GM19238 (cell line): ENCODE measurements around the gene MAN1A1.

ENCODE experiments used
- DNase-seq: peaks from one replicate; pipeline ENCODE4 v3.0.0; 2011; ENCODE audit warnings: low spot score; ENCODE audit not compliant: insufficient read length

MAN1A1 gene

DNA sequence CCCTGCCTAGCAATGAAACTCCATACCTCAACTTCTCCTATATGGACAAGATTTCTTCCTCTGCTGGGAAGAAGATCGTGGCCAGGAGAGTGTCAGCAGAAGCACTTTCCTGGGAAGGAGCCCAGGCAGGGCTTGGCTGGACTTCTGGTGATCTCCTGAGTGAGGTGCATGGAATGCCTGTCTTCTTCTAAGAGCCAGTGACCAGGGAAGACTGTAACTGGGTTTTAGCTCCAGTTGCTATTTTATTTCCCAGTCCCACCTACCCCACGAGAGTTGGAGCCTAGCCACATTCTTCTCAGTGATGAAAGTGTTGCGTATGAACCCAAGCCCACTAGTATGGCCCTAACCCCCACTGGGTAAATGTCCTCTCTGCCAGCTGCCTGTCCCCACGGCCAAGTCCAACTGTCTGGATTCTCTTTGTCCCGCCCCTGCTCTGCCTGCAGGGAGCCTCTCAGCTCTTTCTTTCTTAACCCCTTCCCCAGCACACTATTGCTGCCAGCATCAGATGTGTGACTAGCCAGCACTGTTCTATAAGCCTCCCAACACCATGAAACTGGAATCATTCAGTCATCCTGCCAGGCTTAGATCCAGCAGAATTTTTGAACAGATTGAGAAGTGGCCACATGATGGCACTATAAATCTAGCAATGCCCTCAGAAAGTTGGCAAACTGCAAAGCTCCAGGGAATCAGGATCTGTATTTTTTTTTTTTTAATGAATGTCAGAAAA, 201.3 kb downstream of the MAN1A1 start:
- DNase-seq: no peak

DNA sequence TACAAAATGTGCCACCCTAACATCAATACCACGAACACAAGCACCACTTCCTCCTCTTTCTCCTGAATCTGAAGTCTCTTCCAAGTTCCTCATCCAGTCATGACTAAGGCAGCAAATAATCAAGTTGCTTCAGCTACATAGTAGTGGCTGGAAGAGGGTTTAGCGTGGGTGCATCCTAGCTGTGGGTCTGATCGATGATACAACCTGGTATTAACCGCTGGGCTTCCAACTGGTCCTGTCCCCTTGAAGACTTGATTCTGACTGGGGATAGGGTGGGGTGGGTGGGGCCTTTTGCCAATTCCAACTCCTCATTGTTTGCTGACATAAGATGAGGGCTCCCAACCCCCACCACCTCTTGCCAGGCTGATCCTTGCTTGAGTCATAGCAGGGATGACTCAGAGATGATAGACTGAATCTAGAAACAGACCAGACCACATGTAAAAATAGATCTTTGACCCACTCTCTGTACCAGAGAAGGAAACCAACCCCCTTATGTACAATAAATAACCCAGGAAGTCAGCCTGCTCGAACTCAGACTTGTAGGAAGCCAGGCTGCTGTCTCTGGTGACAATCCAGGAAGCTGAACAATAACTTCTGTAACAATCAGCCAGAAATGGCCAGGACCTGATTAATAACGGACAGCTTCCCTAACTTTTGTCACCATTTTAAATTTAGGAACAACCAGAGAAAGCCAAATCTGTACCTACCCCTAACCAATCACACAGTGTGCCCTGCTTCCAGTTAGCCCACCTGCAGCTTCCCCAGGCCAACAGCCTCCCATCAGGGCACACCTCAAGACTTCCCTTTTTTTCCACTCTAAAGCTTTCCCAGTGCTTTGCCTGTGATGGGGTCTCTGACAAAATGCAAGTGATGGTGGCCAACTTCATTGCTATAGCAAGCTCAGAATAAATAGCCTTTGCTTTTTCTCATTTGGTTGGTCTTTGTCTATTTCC, 202.2 kb downstream of the MAN1A1 start:
- DNase-seq: peak; percentile 47

DNA sequence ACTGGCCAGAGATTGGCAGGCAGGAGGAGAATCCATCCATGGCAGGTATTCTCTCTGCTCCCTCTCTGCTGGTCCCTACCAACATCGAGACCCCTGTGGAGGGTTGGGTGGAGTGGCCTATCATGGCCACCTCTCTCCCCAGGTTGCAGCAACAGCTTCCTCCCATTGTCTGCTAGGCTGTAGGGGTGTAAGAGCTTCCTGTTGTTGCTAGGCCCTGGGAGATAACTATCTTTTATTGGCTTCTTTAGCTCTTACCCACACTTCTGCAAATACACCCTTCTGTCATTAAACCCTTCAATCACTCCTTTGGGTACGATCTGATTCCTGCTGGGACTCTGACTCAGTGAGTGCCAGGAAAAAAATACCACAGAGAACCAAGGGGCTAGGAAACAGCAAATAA, 204.4 kb downstream of the MAN1A1 start:
- DNase-seq: no peak

DNA sequence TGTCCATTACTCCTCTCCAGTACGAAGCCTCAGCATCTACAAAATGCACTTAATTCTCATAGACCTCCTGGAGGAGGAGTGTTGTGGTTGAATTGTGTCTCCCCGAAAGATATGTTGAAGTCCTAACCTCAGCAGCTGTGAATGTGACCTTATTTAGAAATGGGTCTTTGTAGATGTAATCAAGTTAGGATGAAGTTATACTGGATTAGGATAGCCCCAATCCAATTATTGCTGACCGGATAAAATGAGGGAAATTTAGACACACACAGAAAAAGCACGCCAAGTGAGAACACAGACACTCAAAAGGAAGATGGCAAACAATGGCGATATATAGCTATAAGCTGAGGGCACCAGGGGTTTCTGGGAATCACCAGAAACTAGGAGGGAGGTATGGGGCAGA, 206.9 kb downstream of the MAN1A1 start:
- no peak for DNase-seq

DNA sequence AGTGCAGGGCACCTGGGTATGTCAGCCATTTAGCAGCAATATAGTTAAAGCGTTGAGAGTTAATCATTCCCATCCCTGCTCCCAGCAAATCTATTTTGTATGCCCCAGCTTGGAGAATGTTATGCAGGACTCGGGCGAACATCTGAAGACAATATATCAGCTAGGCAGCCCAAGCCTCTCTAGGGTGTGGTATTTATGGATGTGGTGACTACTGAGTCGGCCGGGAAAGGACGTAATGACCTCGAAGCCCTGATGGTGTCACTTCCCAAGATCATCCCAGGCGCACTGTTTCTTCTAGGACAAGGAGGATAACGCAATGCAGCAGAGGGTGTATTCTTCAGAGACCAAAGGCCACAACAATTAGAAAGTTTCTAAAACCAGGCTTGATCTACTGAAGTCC, 207.5 kb downstream of the MAN1A1 start:
- DNase-seq: no peak

DNA sequence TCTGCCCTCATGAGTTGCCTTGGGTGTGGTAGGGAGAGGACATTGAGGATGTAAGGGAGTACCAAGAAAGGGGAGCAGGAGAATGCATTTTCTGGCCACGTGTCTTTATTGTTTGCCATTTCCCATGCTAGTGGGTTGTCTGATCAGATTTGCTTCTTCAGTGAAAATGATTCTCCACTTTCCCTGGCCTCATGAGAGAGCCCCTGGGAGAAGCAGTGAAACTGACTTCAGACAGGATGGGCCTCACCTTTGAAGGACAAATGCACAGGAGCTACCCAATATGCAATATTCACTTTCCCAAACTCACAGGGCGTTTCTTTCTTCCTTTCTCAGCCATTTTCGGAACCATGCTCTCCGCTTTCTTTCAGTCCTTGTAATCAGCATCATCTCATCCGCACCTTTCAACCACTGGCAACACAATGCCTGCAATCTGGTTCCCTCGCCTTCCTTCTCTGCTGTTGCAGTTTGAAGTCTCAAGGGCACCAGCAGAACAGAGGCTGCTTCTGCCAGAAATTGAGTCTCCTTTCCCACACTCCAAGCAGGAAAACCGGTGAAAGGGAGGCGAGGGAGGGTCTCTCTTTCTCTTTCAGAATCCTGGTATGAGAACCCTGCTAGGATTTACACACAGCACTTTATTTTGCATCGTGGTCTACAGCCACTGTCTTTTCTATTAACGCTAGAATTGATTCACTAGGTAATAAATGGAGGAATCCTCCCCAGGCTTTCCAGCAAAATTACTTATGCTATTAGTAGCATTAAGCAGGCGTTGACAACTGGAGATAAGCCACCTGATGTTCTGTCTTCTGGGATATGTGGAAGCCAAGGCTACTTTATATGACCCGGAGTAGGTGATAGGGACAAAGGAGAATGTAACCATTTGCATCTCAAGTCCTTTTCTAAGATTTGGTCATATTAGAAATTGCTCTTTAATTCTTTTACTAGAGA, 209.1 kb downstream of the MAN1A1 start:
- DNase-seq: no peak

DNA sequence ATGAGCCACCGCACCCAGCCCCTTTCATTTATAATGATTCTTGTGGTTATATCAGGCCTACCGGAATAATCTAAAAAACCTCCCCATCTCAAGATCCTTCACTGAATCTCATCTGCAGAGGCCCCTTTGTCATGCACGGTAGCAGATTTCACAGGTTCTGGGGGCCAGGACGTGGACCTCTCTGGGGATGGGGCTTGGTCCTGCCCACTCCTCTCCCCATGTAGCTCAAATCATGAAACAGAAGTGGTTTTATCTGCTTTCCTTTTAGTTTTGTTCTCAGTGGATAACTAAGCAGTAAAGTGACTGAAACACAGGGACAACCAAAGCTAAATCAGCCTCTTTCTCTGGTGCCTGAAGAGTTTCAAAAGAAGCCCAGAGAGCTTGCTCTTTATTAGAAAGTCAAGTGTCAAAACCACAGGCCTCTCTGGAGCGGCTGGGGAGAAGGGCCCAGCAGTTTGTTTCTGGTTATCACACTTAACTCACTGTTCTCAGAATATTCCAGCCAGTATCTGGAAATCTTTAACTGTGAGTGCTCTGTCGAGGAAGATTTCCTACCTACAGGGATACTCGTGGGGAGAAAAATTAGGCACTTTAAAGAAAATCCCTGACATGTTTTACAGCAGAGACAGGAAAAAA, 210.5 kb downstream of the MAN1A1 start:
- DNase-seq: no peak

DNA sequence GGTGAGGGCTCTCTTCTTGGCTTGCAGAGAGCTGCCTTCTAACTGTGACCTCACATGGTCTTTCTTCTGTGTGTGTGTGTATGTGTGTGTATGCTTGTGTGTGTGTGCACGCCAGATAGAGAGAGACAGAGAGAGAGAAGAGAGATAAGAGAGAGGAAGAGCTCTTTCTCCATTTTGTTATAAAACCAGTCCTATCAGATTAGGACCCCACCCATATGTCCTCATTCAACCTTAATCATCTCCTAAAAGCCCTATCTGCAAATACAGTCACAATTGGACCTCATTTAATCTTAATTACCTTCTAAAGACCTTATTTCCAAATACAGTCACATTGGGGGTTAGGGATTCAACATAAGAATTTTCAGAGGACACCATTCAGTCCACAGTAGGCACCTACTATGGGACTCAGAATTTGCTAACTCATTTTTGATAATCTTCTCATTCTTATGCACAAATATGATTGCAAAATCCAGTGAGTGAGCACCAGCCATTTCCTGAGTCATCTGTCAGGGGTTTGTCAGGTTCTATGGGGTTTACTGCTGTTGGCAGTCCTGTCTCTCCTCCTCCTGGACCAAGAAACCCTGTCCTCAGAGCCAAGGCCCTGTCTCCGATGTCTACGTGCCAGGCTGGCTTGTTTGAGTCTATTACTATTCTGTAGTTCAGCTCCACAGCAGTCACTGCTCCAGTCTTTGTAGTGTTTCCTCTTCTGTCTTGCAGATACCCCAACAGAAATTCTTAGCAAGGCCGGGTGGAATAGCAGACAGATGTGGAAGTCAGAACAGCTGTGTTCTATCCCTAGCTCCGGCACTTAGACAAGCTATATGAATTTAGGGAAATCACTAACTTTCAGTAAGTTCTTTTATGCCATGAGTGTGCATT, 212.1 kb downstream of the MAN1A1 start:
- DNase-seq: no peak

DNA sequence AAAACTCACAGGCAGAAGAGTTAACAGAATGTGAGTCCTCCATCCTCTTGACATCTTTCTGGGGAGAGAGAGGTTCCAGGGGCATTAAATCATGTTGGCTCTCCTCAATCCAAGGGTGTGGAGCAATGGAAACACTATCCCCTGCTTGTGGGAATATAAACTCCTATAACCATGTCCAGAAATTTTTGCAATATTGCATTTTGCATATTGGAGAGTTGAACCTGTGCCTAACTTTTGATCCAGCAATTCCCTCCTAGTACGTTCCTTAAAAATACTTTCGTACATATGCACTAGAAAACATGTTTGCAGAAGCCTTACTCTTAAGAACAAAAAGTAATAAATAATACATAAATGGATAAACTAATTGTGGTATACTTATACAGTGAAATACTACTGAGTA, 214.8 kb downstream of the MAN1A1 start:
- no peak for DNase-seq

DNA sequence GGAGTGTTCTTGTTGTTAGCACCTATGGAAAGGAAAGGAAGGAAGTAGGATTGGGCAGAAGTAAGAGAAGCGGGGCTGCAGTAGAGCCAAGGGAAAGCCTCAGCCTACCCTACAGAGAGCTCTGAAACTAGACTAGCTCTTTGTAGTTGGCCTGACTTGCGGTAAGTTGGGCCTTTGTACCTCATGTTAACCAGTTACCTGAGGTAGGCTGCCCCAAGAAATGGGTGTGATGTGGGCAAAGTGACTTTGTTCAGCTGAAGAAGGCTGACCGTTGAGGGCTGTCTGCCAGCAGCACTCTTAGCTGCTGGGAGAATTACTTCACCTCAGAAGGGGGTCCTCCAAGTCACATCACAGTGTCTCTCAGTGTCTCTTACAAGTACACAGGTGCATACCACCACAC, 216.2 kb downstream of the MAN1A1 start:
- no peak for DNase-seq

DNA sequence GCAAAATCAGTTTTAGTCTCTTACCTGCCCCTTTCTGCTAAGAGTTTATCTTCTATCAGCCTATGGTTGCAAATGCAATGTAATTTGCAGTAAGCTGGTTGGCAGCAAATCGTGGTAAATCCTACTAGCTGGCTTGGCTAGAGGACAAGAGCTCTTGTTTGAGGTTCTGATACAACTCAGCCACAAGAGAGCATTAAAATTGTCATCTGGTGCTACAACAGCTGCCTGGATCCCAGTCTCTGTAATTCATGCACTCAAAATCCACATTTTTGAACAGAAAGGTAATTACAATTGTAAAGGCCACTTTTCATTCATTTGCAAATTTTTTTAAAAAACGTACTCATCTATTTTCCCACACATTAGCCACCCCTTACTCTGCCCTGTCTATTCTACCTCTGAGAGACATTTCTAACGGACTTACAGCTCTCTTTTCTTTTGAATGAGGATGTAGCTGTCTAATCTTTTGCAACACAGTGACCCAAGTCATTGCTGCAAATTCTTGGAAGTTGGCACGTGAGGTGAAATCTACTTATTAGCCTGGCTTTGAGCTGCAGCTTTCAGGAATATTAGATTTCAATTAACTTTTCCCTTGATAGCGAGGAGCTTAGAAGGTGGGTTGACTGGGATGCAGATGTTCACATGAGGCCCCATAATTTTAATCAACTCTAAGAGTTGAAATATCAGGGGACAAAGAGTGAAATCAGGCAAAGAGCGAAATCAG, 217.1 kb downstream of the MAN1A1 start:
- DNase-seq: no peak

DNA sequence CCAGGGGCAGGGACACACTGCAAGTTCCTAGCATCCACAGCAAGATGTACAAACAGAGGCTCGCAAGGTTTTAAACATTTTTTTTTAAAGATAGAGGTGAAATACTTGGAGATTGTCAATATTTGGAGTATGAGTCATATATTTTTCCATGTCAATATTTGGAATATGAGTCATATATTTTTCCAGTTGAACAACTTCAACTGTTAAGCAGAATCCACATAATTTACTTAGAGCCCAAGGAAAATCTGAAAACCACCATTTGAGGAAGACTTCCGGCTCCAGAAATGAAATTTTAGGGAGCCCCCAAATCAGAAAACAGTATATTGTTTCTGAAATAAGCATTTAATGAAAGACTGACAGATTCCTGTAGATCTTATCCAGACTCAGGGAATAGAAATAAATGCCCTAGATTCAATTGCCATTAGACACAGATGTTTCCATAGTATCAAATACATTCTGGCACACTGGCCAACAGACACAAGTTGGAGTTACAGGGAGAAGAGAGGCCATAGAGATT, 219.5 kb downstream of the MAN1A1 start:
- no peak for DNase-seq

DNA sequence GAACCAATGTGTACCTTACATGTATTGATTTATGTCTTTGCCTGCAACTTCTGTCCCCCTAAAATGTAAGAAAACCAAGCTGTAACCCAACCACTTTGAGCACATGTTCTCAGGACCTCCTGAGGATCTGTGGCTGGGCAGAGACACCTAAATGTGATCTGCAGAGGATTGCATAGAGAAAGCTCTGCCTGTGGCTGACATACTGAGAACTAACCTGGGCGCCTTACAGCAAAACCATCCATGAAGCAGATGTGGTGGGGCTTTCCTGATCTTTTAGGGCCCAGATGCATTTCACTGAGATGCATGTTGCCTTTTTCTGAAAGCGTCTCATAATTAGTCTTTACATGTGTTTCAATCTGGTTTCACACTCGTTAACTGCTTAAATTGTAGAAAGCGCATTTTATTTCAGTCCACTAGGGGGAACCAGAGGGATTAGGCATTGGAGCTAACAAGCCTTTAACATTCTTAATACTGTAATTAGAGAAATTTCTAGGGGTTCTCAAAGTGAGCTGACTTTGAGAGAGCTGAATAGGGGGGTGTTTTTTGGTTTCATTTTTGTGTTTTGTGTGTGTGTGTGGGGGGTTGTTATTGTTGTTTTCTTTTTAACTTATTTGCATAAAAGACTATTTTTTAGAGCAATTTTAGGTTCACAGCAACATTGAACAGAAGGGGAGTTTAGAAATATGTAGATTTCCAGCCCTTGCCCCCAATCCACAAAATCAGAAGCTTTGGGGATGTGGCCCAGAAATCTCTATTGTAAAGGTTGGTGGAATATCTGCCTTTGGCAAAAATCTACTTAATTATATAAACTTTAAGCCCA, 220.2 kb downstream of the MAN1A1 start:
- DNase-seq: no peak

DNA sequence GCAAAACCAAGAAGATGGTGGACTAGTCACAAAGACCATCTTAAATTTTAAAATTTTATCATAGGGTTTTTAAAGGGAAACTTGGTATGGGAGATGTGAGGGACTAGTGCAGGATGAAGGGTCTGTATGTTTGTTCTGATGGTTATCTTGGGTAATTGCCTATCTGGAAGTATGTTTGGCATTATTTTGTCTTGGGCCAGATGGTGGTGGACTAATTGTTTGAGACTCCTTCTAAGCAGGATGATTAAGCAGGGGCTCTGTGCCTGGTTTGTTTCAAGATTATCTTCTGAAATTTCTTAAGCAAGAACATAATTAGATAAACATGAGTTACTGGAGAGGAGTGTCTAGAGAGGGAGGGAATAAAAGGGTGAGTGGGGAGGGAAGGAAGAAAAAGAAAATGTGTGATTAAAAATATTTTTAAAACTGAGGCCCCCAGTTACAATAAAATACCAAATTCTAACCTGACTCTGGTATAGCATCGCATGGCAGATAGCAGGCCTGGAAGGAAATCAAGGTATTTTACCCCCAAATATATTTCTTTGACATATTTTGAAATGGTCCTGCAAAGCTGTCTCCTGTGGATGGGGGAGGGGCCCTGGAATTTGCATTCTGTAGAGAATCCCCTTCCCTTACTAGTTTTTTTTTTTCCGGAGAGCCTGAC, 221.2 kb downstream of the MAN1A1 start:
- DNase-seq: no peak

DNA sequence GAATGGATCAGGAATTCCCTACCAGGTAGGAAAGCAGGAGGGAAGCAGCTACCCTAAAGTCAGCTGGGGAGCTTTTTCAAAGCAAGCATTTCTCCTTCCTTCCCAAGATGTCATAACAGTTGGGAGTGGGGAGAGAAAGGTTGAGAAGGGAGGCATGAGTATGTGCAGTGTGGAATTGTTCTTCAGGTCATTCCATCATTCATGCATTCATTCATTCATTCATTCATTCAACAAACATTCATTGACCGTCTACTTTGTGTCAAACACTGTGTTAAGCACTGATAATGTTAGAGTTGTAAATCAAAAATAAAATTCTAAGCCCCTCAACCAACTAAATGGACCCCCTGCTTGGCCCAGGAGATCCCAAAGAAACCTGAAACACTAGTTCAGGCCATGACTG, 221.9 kb downstream of the MAN1A1 start:
- DNase-seq: no peak
